ENCODE results near the gene KREMEN1.

DNA sequence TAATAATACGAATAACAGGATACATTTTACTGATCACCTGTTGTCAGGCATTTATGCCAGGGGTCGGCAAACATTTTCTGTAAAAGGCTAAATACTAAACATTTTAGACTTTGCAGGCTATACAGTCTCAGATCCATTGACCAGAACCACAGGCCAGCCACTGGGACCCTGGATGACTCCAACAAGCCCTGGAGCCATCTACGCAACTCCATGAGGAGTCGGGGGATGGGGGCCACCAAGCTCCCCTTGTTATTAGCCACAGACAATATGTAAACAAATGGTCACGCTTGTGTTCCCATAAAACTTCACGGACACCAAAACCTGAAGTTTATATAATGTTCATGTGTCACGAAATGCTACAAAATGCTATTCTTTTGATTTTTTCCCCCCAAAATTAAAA, 78.5 kb downstream of the KREMEN1 start:
- TF ChIP-seq EZH2 (IDR thresholded peaks at IDR 0.05) (no peak), CTCF (IDR thresholded peaks at IDR 0.05) (no peak), EZH2phosphoT487 (IDR thresholded peaks at IDR 0.05) (no peak)

Data from neural progenitor cell (in vitro differentiated cells).